Measurements from ENCODE around the gene PLCB1. TPM values are rescaled to one million over a fixed set of nuclear protein-coding genes. Genes with fewer than 3 reads are reported as not detected.
A peak's percentile ranks its signal among the peaks of the same experiment; 100 is the strongest.

The PLCB1 gene
- total and polyA plus RNA-seq, 10 of the 15 experiments (the other 5 are each of a cell fraction or from before 2014, with no cell fraction given) = 0.05 to 5.3 (median 0.17) TPM; not detected in 1

GRCh38 chr20:8309634-8310033 is 177.6 kb downstream of the PLCB1 start:
- no peaks in the 10 kb centered on the region for H3K36me3 ChIP-seq (ENCODE audit: control insufficient read depth in 2 of 2, insufficient read depth in 2 of 2, low read length in 1 of 2)
- ChIA-PET CTCF (interaction anchor here (1.1 kb wide), 1 partner anchor 77 kb away, joined by 3 read pairs; no protein-coding TSS in a partner anchor), RAD21 (ENCODE audit: unreplicated experiment) (no interaction called here), SMC1A (ENCODE audit: uncharacterized antibody, unreplicated experiment) (interaction anchor here (1.1 to 1.2 kb wide), 2 partner anchors 12 to 20 kb away, joined by 4 read pairs; no protein-coding TSS in a partner anchor), POLR2A (no interaction called here)
- no peak overlapping the region for H3K9ac ChIP-seq (ENCODE audit: control insufficient read depth, insufficient read depth, low read length)
- peak; percentile 47; the same call in 1 of the 3 replicates for TF ChIP-seq POU2F2 (IDR thresholded peaks at IDR 0.05; ENCODE audit: borderline replicate concordance, low read depth, low read length)
- no peak for TF ChIP-seq KDM1A (IDR thresholded peaks at IDR 0.05; ENCODE audit: borderline replicate concordance)
- in situ Hi-C loops (cut with MboI) = no loop called here
- no peak for FAIRE-seq
- no peak for DNase-seq (ENCODE audit: low read depth, low spot score)
- H3K27me3 ChIP-seq (replicated peaks in 1 of 2; ENCODE audit: control insufficient read depth in 2 of 2, insufficient read depth in 2 of 2, low read length in 1 of 2) = no peaks in the 10 kb centered on the region
- no peaks in the 10 kb centered on the region for H4K20me1 ChIP-seq (ENCODE audit: control insufficient read depth, insufficient read depth)
- no peak; the same call in 2 of the 3 replicates for ATAC-seq
- no TSS peak for BruUV-seq (replicated peaks)
- intact Hi-C loops (cut with micrococcal nuclease; ENCODE audit: unreplicated experiment) = loop anchor here (5.0 kb wide), 2 partner anchors 143 to 267 kb away; no protein-coding TSS in a partner anchor
- H3K79me2 ChIP-seq (ENCODE audit: control insufficient read depth, insufficient read depth, low read length) = no peaks in the 10 kb centered on the region
- H3K4me1 ChIP-seq (ENCODE audit: control insufficient read depth, insufficient read depth, low read length) = no peaks in the 10 kb centered on the region
- no peak overlapping the region for H3K4me3 ChIP-seq
- H3K9me3 ChIP-seq (replicated peaks; ENCODE audit: control insufficient read depth, insufficient read depth, low read length) = no peaks in the 10 kb centered on the region
- no peak overlapping the region for H3K27ac ChIP-seq (ENCODE audit: control insufficient read depth, insufficient read depth)
- H3K4me2 ChIP-seq (ENCODE audit: control insufficient read depth, insufficient read depth) = no peak overlapping the region
- 69% methylated on average over 5 of the region's 5 CpGs for WGBS (ENCODE audit: insufficient coverage, insufficient replicate concordance, low lambda C conversion rate, missing lambda C conversion rate)
- no peak overlapping the region for H2AFZ ChIP-seq (ENCODE audit: control insufficient read depth, low read depth, low read length)

GRCh38 chr20:8310618-8311017 is 178.6 kb downstream of the PLCB1 start:
- DNase-seq (ENCODE audit: low read depth, low spot score) (no peak), FAIRE-seq (no peak), ATAC-seq (no peak)
- ChIA-PET RAD21 (ENCODE audit: unreplicated experiment) (no interaction called here), CTCF (interaction anchor here (1.1 kb wide), 1 partner anchor 76 kb away, joined by 3 read pairs; no protein-coding TSS in a partner anchor), POLR2A (no interaction called here), SMC1A (ENCODE audit: uncharacterized antibody, unreplicated experiment) (interaction anchor here (1.1 to 1.2 kb wide), 2 partner anchors 11 to 19 kb away, joined by 4 read pairs; no protein-coding TSS in a partner anchor)
- in situ Hi-C loops (cut with MboI) (no loop called here), intact Hi-C loops (cut with micrococcal nuclease; ENCODE audit: unreplicated experiment) (no loop called here)
- Histone ChIP-seq H3K9ac (ENCODE audit: control insufficient read depth, insufficient read depth, low read length) (no peak overlapping the region), H3K36me3 (ENCODE audit: control insufficient read depth in 2 of 2, insufficient read depth in 2 of 2, low read length in 1 of 2) (no peaks in the 10 kb centered on the region), H3K4me3 (no peak overlapping the region), H3K79me2 (ENCODE audit: control insufficient read depth, insufficient read depth, low read length) (no peaks in the 10 kb centered on the region), H4K20me1 (ENCODE audit: control insufficient read depth, insufficient read depth) (no peaks in the 10 kb centered on the region), H3K27me3 (replicated peaks in 1 of 2; ENCODE audit: control insufficient read depth in 2 of 2, insufficient read depth in 2 of 2, low read length in 1 of 2) (no peaks in the 10 kb centered on the region), H3K9me3 (replicated peaks; ENCODE audit: control insufficient read depth, insufficient read depth, low read length) (no peaks in the 10 kb centered on the region), H3K4me1 (ENCODE audit: control insufficient read depth, insufficient read depth, low read length) (no peaks in the 10 kb centered on the region), H2AFZ (ENCODE audit: control insufficient read depth, low read depth, low read length) (no peak overlapping the region), H3K4me2 (ENCODE audit: control insufficient read depth, insufficient read depth) (no peak overlapping the region), H3K27ac (ENCODE audit: control insufficient read depth, insufficient read depth) (no peak overlapping the region)
- no TSS peak for BruUV-seq (replicated peaks)
- TF ChIP-seq EZH2 (IDR thresholded peaks at IDR 0.05; ENCODE audit: borderline replicate concordance, control insufficient read depth, low read depth, low read length) = no peak
- no peak for TF ChIP-seq ZNF687 (IDR thresholded peaks at IDR 0.05)
- TF ChIP-seq IRF4 (IDR thresholded peaks at IDR 0.05; ENCODE audit: low read depth, low read length) = no peak
- TF ChIP-seq GABPA (IDR thresholded peaks at IDR 0.05; ENCODE audit: low read depth) = no peak
- TF ChIP-seq KLF5 (IDR thresholded peaks at IDR 0.05; ENCODE audit: partially characterized antibody) = no peak
- no peak for TF ChIP-seq TCF12 (IDR thresholded peaks at IDR 0.05; ENCODE audit: low read depth, low read length)
- TF ChIP-seq TCF3 (IDR thresholded peaks at IDR 0.05; ENCODE audit: borderline replicate concordance, insufficient read depth, low read depth, low read length) = no peak
- TF ChIP-seq ZNF274 (IDR thresholded peaks at IDR 0.05; ENCODE audit: insufficient read depth, insufficient read length) = no peak
- WGBS (ENCODE audit: insufficient coverage, insufficient replicate concordance, low lambda C conversion rate, missing lambda C conversion rate) = 1% methylated on average over 4 of the region's 4 CpGs
